Dermis microvascular lymphatic vessel endothelial cell (primary cell): Measurements from ENCODE around the gene COL18A1. TPM values are rescaled to one million over a fixed set of nuclear protein-coding genes. Genes with fewer than 3 reads are reported as not detected.
"Not testable (repeated sequence)": the region's sequence is repeated elsewhere in the genome, so short reads cannot be mapped to it uniquely, and the experiment has no call there.

Experiments
- DNase-seq, 2 donors: peaks; one replicate each; pipeline versions ENCODE4 v3.0.0 to v3.0.0-alpha.2; 2010; ENCODE audit warnings: low read depth in 2 of 2
- total RNA-seq: library from RNA; depleted of rRNA; stranded (reverse); fragments of >200 nt; gene quantifications from 2 replicates; pipeline ENCODE4 v1.2.1, GENCODE V29; 2014

The COL18A1 gene
- total RNA-seq, 1 donor from 2014 or later, result 170 TPM

DNA sequence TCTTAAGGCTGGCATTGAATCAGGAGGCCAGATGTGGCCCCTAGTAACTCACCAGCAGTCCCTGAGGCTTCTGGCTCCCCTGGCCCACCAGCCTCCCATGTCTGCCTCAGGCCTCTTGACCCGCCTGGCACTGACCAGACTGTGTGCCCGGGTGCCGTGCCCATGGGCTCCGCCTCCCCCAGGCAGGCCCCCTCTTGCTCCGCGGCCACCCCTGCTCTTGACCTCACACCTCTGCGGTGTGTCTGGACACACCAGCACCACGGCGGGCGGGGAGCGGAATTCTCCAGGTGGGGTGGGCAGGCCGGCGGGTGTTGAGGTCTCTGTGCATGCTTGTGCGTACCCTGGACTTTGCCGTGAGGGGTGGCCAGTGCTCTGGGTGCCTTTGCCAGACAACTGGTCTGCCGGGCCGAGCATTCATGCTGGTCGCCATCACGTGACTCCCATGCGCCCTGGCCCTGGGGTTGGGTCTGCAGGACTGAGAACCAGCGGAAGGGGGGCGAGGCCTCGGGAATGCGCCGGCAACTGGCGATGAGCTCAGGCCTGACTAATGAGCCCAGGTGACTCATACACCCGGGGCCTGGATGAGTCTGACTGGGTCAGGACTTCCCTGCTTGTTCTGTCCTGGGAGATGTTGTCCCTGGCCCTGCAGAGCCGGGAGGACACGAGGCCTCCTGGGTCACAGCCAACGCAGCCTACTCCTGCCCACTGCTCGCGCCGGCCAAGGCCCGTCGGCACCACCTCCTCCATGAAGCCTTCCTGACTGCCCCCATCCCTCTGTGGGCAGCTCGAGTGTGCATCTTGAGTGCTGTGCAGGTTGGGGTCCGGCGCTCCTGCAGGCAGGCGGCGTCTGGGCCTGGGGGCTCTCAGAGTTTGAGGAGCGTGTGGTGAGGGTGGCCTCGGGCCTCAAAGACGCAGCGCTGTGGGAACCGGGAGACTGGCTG lies 22.6 kb downstream of the COL18A1 start:
- peak; percentile 42 to 87 for DNase-seq

DNA sequence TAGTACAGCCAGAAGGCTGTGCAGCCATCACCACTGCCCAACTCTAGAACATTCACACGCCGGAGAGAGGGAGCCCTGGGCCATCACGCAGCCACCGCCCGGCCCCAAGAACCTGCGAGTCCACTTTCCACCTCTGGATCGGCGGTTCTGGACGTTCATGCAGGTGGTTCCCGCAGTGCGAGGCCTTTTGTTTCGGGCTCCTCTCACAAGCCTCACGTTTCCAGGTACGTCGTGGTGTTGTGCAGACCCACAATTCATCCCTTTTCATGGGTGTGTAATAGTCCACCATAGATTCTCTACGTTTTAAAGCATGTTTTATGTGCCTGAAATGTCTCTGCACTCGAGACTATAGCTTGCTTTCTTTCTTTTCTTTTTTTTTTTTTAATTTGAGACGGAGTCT lies 23.6 kb downstream of the COL18A1 start:
- no peak for DNase-seq

DNA sequence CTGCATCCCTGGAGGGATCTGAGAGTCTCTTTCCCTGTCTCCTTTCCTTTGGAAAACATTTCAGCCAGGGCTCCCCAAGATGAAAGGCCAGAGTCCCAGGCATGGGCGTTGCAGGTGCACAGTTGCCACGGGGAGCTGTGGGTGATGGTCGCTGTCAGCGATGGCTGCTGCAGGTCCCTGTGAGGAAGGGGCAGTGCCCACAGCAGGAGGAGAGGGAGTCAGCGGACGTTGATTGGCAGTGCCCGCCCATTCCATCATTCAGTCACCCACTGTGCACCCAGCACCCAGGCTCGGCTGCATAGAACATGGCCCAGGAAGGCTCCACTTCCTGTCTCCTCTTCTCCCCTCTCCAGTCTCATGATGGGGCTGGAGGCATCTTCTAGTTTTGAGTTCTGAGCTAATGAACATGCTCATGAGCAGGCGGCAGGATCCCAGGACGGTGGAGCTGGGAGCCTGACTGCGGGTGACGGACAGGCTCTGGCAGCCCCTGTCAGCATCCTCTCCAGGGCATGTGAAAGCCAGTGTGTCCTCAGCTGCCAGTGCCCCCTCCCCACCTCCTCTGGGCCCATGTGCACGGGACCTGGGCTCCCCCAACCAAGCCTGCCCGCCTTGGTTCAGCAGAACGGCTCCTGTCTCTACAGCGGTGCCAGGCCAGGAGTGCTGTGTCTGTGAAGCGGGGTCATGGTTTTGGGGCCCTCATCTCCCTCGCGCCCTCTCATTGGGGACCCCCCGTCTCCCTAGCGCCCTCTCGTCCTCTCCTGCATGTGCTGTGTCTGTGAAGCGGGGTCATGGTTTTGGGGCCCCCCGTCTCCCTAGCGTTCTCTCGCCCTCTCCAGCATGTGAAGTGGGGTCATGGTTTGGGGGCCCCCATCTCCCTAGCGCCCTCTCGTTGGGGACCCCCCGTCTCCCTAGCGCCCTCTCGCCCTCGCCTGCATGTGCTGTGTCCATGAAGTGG lies 24.5 kb downstream of the COL18A1 start:
- DNase-seq, result no peak

DNA sequence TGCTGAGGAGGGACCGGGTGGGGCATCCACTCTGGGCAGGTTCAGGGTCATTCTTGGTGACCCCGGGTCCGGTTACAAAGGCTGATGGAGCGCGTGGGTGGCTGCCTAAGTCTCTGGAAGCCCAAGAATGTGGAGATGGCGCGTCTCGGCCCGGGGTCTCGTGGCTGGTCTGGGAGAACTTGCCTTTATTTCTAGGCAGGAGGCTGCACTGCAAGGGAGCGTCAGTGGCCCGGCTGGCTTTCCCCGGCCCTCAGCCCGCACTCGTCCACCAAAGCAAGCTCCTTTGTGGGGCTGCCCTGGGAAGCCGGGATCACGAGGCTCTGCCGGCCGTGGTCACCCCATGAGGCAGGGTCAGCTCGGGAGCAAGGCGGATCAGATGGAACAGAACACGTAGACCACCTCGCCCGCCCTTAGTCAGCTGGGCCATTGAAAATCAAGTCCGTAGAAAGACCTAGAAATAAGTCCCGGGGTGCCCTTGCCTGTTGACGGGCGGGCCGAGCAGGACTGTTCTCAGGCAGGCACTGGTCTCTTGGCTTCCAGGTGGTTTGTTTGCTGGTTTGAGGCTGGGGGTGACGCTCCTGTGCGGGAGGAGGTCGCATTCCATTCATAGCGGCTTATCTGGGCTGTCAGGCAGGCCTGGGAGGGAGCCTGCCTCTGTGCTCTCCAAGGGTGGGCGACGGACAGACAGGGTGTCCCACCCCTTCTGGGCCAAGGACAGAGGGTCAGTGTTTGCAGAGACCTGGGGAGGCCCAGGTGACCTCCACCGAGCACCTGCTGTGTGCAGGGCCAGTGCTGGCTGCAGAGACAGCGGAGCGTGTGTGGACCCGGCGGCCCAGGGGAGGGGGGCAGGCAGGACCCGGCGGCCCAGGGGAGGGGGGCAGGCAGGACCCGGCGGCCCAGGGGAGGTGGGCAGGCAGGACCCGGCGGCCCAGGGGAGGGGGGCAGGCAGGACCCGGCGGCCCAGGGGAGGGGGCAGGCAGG lies 25.8 kb downstream of the COL18A1 start:
- DNase-seq, result no peak

DNA sequence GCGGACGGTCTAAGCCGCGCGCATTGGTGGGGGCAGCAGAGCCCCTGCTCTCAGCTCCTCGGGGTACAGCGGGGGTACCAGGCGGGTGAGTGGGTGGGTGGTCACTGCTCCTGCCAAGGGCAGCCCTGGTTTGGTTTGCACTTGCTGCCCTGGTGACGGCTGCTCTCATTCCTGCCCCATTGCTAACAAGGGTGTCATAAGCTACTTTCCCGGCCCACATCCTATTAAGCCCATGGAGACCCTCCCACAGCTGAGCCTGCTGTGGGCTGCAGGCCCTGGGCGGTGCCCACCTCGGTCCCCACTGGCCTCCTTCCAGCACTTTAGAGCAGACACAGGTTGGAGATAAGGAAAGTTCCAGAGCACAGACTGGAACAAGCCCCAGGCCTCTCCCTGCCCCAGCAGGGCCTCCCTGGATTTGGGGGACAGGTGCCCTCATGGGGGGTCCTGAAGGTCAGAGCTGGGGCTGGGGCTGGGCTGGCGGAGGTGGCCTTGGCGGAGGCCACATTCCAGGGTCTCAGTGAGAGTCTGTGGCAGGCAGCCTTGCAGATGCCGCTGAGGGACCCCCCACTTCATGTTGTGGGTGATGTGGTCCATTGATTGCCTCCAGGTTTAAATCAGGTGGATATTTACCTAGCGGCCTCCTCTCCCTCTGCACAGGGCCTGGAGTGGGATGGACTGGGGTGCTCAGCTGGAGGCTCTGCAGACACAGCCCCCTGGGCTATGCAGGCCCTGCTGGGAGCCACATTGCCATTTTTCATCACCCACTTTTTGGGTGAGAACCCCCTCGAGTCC lies 27.0 kb downstream of the COL18A1 start:
- DNase-seq, result no peak

DNA sequence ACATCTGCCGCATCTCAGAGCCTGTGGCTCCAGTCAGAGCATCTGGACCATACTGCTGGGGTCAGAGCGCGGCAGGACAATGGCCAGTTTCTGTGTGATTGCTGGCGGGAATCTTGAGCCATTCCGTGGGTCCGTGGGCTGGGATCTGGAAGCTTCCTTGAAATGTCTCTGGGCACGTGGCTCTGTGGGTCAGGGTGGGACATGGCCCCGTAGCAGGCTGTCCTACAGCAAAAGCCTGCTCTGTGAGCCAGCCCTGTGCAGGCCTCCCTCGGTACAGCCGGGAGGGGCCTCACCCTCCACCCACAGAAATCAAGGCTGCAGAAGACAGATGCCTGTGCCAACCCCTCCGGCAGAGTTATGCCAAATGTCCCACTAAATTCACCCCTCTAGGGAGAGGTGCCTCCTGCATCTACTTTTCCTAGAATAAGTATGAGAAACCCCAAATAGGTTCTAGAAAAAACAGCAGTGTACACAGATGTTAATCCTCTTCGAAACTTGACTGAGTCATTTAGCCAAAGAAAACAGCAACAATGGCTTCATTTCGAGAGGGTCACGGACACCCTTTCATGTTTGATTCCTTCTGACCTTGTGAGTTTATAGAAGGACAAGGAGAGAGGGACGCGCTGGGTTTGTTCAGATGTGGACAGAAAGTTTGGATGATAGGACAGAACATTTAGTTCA lies 27.8 kb downstream of the COL18A1 start:
- peak in 1 of 2 donors; percentile 44 for DNase-seq

DNA sequence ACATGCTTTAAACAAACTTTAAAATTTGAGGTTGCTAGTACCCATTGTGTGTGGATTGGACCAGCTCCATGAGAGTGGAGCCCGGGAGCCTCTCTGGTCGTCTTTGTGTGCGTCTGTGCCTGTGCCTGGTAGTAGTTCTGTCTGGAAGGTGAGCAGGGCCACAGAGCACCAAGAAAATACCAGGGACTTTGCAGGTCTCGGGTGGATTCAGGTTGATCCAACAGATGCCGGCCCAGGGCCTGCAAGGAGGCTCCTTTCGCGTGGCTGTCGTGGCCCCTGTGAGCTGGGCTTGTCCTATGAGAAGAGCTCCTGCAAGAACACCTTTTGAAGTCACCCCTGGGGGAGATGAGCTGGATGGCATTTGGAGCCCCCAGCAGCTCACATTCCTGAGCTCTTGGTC lies 28.3 kb downstream of the COL18A1 start:
- DNase-seq, result no peak

DNA sequence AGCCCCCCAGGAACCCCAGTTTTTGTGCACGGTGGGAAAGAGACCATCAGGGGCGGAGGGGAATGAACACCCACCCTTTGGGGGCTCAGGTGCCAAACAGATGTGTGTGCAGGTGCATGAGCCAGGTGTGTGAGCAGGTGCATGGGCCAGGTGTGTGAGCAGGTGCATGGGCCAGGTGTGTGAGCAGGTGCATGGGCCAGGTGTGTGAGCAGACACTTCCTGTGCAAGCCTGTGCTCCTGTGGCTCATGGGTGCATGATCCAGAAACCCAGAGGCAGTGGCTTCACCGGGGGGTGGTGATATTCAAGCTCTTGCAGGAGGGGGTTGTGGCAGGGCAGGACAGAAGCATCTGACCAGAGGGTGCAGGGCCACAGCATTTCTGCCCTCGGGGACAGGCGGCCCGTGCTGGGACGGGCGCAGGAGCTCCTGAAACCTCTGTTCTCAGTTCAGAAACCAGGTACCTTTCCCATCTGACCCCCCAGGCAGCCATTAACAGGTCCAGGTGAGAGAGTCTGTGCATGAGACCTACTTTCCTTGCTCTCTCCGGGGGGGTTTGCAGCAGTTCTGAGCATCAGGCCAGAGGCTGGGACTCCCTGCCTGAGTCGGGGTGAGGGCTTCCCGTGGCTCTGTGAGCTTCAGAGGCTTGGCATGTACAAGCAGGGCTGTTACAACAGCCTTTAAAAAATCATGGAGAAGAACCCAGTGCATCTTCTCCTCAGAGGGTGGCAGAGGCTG lies 29.1 kb downstream of the COL18A1 start:
- DNase-seq, result no peak

DNA sequence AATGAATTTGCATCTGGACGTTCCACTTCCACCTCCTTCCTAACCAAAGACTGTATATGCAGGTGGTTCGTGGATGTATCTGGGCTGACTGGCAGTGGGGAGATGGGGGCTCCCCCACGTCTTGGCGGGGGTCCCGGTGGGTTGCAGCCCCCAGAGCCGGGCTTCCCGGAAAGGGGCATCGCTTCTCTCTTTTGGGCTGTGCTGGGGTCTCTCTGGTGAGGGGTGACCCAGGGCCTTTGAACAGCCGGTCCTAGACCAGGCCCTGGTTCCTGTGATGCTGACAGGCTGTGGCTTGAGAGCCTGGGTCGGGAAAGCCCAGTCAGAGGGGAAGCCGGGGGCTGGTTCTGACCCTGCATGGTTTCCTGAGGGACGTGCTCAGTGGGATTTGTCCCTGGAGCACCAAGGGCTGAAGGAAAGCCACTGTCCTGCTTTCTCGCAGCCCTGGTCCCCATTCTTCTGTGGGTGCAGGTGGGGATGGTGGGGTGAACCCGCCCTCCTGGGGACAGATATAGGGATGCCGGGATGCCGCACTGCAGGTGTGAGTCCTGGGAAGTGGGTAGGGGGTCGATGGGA lies 29.8 kb downstream of the COL18A1 start:
- DNase-seq, result no peak

DNA sequence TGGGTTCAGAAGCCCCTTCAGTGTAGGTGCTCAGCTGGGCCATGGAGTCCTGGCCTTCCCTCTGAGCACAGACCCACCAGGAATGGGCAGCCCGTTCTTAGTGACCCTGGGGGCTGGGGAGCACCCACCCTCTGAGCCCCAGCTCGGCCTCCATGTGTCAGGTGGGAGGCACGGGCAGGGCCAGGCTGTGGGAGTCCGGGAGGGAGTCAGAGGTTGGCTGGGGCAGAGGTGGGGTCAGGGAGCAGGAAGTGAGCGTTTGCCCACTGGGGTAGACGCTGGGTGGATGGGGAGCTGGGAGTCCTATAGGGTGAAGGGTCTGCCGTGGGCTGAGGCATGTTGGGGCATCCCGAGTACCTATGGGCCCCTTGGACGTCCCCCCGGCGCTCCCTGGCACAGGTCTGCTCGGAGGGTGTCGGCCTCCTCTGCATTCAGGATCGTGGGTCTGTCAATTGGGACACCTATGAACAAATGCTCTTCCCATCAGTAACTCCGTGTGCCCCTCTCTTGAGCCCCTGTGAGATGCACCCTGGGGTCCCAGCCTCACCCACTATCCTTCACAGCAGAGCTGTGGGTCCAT lies 30.5 kb downstream of the COL18A1 start:
- no peak for DNase-seq

DNA sequence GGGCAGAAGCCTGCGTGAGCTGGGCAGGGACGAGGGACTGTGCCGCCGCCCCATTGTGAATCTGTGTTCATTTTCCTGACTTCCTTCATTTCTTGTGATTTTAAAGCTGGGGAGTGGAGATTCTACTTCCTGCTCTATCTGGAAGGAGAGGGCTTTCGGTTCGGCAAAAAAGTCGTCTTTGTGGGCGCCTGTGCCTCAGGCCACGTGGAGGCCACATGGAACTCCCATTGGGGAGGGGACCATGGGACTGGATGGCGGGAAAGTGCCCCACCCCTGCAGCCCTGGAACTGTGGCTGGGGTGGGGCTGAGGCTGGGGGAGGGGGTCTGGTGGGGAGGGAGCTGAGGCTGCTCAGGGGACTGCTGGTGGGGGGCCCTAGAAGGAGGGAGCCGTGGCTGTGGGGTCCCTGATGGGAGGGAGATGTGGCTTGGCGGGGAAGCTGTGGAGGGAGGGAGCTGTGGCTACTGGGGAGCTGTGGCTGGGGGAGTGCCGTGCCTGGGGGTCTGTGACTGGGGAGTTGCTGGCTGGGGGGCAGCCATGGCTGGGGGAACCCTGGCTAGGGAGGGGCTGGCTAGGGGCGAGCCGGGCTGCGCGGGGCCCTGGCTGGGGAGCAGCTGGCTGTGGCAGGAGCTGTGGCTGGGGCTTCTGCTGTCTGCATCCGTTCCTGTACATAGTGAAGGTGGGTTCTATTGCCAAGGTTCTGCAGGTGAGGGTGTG lies 31.5 kb downstream of the COL18A1 start:
- no peak for DNase-seq

DNA sequence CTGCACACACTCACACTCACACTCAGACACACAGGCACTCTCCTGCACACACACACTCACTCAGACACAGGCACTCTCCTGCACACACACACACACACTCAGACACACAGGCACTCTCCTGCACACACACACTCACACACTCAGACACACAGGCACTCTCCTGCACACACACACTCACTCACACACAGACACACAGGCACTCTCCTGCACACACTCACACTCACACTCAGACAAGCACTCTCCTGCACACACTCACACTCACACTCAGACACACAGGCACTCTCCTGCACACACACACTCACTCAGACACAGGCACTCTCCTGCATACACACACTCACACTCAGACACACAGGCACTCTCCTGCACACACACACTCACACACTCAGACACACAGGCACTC lies 32.9 kb downstream of the COL18A1 start:
- not testable (repeated sequence) for DNase-seq

DNA sequence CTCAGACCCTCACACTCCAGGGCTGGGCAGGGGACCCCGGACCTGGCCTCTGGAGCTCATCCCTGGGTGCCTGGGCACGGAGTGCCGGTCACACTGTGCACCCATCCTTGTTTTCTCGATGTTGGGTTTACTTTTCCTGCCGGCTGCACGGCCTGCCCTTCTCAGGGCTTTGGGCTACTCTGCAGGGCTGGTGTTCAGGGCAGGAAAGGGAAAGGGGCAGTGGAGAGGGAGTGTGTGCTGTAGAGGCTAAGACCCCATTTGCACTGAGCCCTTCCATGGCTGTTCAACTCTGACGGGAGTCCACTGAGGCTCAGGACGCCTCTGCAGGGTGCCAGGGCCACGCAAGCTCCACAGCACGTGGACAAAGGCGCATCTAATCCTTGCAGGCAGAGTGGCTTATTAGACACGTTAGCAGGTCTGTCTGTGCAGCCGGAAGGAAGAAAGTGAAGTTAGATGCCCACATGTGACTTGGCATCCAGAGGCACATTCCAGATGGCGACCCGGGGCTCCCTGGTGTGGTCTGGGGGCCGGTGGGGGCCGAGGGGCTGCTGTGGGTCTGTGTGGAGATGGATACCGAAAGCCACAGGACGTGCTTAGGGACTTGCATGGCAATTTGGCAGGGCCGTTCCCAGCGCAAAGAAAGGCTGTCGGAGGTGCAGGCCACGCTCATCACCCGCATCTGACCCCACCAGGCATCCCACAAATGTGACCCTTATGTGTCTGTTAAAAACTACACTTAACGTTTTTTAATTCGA lies 33.6 kb downstream of the COL18A1 start:
- peak in 1 of 2 donors; percentile 19 for DNase-seq

DNA sequence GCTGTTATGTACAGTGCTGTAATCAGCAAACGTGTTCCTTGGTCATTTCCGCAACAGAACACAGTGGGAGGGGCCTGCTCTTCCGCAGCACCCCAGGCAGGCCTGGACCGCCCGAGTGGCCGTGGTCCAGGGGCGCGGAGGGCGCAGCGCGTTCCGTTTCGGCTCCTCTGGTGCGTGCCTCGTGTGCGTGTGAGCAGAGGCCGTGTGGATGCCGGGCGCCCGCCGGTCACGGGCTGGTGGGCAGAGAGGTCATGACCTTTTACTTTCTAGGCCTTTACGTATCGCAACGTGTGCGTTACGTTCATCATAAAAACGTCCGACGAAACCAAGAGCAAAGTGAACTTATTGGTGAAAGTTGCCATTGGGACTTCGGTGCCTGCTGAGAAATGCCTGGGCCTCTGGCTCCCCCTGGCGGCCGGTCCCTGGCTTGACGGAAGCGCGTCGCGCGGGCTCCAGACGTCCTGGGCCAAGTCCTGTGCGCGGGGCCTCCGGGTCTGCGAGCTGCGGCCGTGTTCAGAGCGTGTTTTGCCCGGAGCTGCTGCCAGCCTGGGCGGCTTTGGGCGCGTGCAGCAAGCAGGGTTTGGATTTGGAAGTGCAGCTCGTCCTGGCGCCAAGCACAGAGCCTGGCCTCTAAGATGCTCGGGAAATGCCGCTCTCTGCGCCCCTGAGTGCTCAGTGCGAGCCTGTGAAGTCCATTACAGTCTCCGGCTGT lies 34.4 kb downstream of the COL18A1 start:
- peak; percentile 75 to 89 for DNase-seq

DNA sequence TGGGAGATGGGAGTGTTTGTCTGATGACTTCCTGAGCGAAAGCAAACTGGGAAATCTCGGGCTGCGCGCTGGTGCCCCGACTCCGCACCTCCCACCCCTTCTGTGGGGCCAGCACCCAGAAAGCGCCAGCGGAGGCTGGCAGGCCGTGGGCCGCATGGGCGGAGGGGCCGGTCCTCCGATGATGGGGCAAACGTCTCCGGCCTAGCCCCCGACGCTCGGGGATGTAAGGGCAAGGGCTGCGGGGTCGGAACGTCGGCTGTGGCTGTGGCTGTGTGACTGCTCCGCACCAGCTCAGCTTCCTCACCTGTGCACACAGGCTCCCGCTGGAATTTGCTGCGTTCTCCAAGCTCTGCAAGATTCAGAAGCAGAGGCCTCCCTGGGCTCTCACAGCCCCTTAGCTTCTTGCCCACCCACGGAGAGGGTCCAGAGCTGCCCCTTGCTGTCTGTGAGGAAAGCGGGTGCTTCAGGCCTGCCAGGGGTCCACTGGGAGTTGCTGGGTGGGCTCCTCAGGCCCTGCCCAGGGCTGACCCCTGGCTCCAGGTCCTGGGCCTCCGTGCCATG lies 35.0 kb downstream of the COL18A1 start:
- no peak for DNase-seq
